Activated T-cell treated with anti-CD3 and anti-CD28 coated beads, Interleukin-2, amount 50 U/mL, for 48 hours (primary cell): Measurements from ENCODE around the gene COL4A1.

Experiments used
- DNase-seq, 2 experiments: peaks; one replicate each; pipeline ENCODE4 v3.0.0-alpha.2; 2020

COL4A1 gene

GRCh38 chr13:110156301-110157049 lies 150.5 kb downstream of the COL4A1 start:
- no peak for DNase-seq

DNA sequence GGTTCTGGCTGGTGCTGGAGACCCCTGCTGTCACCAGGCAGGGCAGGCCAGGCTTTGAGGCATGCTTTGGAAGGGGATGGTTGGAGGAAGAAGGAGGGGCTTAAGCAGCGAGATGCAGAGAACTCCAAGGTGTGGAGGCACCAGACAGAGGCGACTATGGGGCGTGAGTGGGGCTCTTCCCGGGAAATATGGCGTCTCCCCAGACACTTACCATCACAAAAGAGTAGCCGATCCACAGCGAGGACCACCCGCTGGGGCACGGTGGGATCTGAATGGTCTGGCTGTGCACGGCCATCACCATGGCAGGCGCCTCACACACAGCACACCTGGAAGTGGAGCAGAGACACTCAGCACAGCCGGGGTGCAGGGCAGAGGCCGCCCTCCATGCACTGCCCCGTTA lies 151.9 kb downstream of the COL4A1 start:
- no peak for DNase-seq

GRCh38 chr13:110154410-110154933 lies 152.5 kb downstream of the COL4A1 start:
- no peak for DNase-seq

- no peak for DNase-seq
Measured at GRCh38 chr13:110152351-110152750, 154.6 kb downstream of the COL4A1 start.

DNA sequence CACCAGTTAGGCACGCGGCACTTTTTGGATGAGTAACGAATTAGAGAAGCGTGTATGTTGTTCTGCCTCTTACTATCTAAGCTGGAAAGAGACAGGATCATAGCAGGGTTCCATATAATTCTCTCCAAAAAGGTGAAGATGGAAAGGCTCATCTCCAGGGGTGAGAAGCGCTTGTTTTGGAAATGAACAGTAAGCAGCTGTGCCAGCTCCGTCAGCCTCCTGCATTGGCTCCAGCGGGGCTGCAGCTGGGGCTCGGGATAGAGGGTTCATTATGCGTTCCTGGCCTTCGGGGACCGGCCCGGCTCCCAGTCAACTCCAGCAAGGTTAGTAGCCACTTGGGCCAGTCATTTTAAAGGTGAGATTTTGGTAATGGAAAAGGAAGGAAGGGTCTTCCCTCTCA lies 155.5 kb downstream of the COL4A1 start:
- no peak for DNase-seq

GRCh38 chr13:110150384-110151101 lies 156.4 kb downstream of the COL4A1 start:
- DNase-seq = no peak

GRCh38 chr13:110149036-110149435 lies 157.9 kb downstream of the COL4A1 start:
- DNase-seq = no peak

GRCh38 chr13:110140099-110140498 lies 166.9 kb downstream of the COL4A1 start:
- DNase-seq = no peak

DNA sequence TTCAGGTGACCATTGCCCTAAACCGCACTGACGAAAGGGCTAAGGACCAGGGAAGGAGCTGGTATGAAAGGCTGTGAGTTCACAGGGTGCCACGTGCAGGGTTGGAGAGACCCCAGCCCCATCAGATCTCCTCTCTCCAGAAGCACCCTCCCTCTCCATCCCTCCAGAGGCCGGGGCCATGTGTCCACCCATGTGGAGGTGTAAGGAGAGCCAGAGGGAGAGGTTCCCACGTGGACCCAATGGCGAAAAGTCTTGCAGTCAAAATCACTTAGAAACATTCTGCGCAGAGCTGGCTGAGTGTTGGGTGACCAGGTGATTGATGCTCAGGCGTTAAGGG lies 168.3 kb downstream of the COL4A1 start:
- no peak for DNase-seq

DNA sequence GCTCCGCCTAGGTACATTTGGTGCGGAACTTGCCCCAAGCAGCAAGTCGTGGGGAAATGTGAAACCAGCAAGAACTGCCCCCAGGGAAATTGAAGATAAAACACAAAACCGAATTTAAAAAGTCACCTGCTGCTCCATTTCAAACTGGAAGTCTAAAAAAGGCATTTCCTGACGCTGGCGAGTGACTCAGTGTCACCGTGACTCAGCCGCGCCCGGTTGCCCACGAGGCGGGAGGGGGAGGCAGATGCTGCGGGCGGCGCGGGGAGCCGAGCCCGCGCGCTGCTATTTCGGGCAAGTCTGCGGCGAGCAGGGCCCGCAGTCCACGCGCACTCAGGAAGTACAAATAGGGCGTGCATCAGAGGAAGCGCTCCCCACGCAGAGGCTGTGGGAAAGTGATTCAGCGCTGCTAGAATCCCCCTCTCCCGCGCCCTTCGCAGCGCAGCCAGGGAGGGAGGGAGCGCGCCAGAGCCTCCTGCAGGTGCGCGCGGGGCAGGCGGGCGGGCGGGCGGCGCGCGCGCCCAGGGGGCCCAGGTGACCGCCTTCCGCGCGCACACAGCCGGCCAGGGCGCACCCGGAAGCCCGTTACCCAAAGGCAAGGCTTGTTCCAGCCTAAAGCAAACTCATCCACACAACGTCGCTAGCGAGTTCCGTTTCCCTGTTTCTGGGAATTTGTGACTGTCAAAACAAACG lies 168.8 kb downstream of the COL4A1 start:
- DNase-seq = peak; percentile 79 to 83

DNA sequence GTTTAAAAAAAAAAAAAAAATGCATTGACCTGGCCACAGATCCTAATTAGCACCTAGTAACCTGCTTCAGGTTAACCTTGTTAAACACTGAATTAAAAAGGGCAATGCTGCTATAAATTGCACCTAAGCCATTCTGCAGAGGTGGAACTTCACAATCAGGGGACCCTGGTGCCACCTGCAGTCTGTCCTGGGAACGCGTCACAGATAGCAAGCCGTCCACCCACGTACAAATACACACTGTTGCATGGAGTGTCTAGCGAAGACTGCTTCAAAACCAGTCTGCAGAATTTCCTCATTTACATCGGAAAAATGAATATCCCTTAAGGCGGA lies 169.3 kb downstream of the COL4A1 start:
- no peak for DNase-seq

- no peak for DNase-seq
Measured at GRCh38 chr13:110136660-110137585, 170.0 kb downstream of the COL4A1 start.

- no peak for DNase-seq
Measured at GRCh38 chr13:110135977-110136597, 170.9 kb downstream of the COL4A1 start.

DNA sequence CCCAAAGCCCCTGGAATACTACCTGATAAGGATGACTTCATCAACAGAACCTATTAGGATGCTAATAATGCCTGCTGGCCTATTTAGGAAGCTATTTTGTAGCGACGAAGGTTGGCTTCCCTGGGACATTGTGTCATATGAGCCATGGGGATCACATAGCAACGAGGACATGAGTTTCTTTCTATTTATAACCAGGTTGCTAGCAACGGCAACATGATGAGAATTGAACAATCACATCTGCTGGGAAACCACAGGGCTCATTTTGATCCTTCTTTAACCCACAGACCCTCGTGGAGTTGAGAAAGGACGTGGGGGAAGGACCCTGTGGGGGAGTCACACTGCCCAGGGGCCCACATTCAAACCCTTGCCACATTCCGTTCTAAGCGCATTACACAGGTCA lies 172.2 kb downstream of the COL4A1 start:
- DNase-seq = no peak

DNA sequence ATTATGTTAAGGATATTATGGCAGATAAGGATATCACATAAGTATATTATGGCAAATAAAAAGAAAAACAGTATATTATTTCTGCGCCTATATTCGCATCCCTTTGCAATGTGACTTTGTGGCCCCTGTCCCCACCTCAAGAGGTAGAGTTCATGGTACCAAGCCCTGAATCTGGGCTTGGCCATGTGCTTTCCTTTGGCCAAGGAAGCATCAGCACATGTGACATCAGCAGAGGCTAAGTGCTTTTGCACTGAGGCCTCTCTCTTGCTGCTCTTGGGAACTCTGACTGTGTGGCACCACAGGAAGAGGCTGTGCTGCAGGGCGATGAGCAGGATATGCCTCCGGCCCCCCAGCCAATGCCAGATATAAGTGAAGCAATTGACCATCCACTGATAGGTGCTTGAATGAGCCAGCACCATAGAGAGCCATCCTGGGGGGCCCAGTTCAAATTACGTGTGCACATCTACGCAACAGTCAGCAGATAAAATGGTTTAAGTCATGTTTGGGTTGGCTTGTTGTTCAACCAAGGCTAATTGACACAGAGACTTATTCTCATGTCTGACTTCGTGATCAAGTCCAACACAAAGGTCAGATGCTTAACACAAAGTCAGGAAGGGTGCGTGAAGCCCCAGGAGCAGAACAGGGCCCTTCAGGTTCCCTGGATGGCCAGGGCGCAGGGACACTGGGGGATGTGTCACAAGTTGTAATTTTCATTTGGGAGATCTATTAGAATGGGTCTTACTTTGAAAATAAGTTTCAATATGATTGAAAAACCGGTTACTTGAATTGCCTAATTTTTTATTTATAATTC lies 173.3 kb downstream of the COL4A1 start:
- no peak for DNase-seq

DNA sequence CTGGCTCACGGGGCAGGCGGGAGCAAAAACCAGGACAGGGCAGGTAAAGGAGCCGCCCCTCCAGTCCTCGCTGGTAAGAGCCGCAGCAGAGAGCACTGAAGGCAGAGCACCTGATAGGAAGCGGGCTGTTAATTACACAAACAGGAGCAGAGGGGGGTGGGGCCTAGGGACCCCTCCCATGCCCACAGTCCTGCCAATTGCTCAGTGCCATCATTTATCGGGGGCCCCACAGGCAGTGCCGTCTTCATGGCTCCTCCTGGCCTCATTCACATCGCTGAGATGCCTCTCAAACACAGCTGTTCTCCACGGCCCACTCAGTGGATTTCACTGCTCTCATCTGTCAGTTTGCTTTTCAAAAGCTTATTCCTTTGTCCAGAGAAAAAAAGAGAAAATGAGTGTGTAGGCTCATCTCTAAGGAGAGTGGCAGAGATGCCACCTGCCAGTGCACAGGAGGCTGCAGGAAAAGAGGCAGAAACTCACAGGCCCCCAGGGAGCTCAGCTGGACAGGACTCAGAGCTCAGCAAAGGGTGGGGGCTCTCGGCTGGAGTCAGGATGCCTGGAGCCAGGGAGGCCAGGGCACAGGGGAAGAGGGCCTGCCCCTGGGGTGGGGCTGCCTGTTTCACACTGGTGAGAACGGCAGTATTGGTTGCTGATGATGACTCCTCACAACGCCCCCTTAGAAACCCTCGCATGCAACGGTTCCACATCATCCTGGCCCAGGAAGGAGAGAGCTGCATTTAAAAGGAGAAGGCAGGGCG lies 174.6 kb downstream of the COL4A1 start:
- DNase-seq = no peak

DNA sequence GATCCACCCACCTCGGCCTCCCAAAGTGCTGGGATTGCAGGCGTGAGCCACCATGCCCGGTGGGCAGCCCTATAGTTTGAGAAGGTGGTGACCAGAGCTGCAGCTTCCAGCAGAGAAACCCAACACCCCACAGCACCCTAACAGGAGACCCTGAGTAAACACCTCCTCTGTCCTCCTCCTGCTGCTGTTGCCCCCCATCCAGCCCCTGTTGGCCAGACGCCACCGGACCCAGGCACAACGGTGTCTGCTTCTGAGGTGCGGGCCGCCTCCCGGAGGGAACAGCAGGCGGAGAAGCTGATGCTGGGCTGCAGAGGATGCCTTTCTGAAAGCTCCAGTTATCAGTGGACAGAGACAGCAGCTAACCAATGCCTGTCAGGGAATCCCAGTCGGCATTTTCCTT lies 175.5 kb downstream of the COL4A1 start:
- no peak for DNase-seq

DNA sequence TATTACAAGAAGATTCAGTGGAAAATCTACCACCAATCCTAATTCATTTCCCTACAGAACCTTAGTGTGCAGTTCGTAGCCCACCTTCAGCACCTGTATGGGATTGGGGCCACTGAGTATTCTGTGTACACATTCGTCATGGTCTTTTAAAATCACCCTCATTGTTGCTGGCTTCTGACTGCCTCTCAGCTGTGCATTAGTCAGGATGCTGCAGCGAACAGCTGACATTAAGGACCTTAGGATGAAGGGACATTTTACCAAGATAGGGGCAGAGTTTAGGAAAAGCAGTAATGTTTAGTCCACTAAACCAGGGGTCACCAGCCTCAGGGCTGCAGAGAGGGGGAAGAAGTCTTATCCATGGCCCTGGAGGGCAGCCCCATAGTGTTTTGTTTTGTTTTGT lies 176.5 kb downstream of the COL4A1 start:
- no peak for DNase-seq

GRCh38 chr13:110129539-110130186 lies 177.3 kb downstream of the COL4A1 start:
- no peak for DNase-seq

DNA sequence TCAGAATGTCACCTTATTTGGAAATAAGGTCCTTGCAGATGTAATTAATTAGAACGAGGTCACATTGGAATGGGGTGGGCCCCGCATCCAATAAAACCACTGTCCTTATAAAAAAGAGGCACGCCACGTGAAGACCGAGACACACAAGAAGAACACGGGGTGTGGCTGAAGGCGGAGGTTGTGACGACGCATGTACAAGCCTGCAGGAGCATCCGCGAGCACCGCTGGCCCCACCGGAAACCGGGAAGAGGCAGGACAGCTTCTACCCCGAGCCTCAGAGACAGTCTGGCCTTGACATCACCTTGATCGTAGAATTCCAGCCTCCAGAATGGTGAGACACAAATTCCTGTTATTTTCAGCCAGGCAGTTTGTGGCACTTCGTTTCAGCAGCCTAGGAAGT lies 177.9 kb downstream of the COL4A1 start:
- no peak for DNase-seq
